ENCODE results near the gene DIP2C.

The DIP2C gene

DNA sequence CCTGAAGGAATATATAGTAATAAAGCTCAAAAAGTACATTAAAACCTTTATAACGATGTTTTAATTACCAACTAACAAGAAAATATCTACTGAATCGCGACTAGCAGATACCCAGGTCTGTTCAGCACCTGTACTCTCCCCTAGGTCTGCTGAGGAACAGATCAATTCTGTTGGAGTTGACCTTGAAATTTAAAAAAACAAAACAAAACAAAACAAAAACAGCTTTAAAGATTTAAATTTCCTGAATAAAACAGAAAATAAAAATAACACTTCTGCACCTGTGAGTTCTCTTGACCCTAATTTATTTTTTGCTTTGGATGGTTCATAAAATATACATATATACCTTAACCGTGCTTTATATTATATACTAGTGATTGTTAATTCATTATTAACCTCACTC lies 24.6 kb downstream of the DIP2C start:
- TF ChIP-seq, protein P1, sequence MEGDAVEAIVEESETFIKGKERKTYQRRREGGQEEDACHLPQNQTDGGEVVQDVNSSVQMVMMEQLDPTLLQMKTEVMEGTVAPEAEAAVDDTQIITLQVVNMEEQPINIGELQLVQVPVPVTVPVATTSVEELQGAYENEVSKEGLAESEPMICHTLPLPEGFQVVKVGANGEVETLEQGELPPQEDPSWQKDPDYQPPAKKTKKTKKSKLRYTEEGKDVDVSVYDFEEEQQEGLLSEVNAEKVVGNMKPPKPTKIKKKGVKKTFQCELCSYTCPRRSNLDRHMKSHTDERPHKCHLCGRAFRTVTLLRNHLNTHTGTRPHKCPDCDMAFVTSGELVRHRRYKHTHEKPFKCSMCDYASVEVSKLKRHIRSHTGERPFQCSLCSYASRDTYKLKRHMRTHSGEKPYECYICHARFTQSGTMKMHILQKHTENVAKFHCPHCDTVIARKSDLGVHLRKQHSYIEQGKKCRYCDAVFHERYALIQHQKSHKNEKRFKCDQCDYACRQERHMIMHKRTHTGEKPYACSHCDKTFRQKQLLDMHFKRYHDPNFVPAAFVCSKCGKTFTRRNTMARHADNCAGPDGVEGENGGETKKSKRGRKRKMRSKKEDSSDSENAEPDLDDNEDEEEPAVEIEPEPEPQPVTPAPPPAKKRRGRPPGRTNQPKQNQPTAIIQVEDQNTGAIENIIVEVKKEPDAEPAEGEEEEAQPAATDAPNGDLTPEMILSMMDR (IDR thresholded peaks at IDR 0.05; ENCODE audit: borderline replicate concordance, control extremely low read depth, extremely low read depth, insufficient read depth, missing control alignments): no peak
- DNase-seq (ENCODE audit: low spot score): no peak
- in situ Hi-C loops (cut with MboI; ENCODE audit: low sequenced_read_pairs, unreplicated experiment): no loop called here

- in situ Hi-C loops (cut with MboI; ENCODE audit: low sequenced_read_pairs, unreplicated experiment): no loop called here
- no peak for DNase-seq (ENCODE audit: low spot score)
- TF ChIP-seq, protein P1 (IDR thresholded peaks at IDR 0.05; ENCODE audit: borderline replicate concordance, control extremely low read depth, extremely low read depth, insufficient read depth, missing control alignments): no peak
Observed at GRCh38 chr10:664301-664700, 25.2 kb downstream of the DIP2C start.

- TF ChIP-seq, protein P1 (IDR thresholded peaks at IDR 0.05; ENCODE audit: borderline replicate concordance, control extremely low read depth, extremely low read depth, insufficient read depth, missing control alignments): no peak
- no peak for DNase-seq (ENCODE audit: low spot score)
- in situ Hi-C loops (cut with MboI; ENCODE audit: low sequenced_read_pairs, unreplicated experiment): no loop called here
Observed at GRCh38 chr10:663831-664251, 25.6 kb downstream of the DIP2C start.

GRCh38 chr10:663466-663751 lies 26.1 kb downstream of the DIP2C start:
- TF ChIP-seq, protein P1 (IDR thresholded peaks at IDR 0.05; ENCODE audit: borderline replicate concordance, control extremely low read depth, extremely low read depth, insufficient read depth, missing control alignments): no peak
- in situ Hi-C loops (cut with MboI; ENCODE audit: low sequenced_read_pairs, unreplicated experiment): no loop called here
- no peak for DNase-seq (ENCODE audit: low spot score)

GRCh38 chr10:662686-663465 lies 26.6 kb downstream of the DIP2C start:
- DNase-seq (ENCODE audit: low spot score): no peak
- in situ Hi-C loops (cut with MboI; ENCODE audit: low sequenced_read_pairs, unreplicated experiment): no loop called here
- TF ChIP-seq, protein P1 (IDR thresholded peaks at IDR 0.05; ENCODE audit: borderline replicate concordance, control extremely low read depth, extremely low read depth, insufficient read depth, missing control alignments): no peak

- in situ Hi-C loops (cut with MboI; ENCODE audit: low sequenced_read_pairs, unreplicated experiment): no loop called here
- TF ChIP-seq, protein P1 (IDR thresholded peaks at IDR 0.05; ENCODE audit: borderline replicate concordance, control extremely low read depth, extremely low read depth, insufficient read depth, missing control alignments): no peak
- DNase-seq (ENCODE audit: low spot score): no peak
Observed at GRCh38 chr10:662223-662605, 27.3 kb downstream of the DIP2C start.

Data from GM13976 (cell line).